Endothelial cell of umbilical vein (primary cell): ENCODE results near the gene SLC66A2. TPM values are rescaled to one million over a fixed set of nuclear protein-coding genes. Genes with fewer than 3 reads are reported as not detected.

Source experiments
- BruUV-seq: library from RNA; stranded (reverse); fragments of 400-500 nt; replicated peaks from 2 replicates; lab custom pipeline; 2021; lab: Mats Ljungman, UMichigan
- CTCF ChIA-PET: fragments of 300-600, 350-600 bp; sonication (Branson Sonifier 250); formaldehyde crosslinking; loops from one replicate; lab custom pipeline; 2021; ENCODE audit warnings: antibody characterized with exemption, inconsistent platforms; lab: Charles Lee
- POLR2A ChIA-PET: fragments of 300-600, 350-600 bp; sonication (Branson Sonifier 250); formaldehyde crosslinking; loops from one replicate; lab custom pipeline; 2021; ENCODE audit warnings: antibody characterized with exemption, inconsistent platforms; lab: Charles Lee
- DNase-seq: peaks from one replicate; pipeline ENCODE4 v3.0.0-alpha.2; 2011; ENCODE audit warnings: low read depth, low spot score
- FAIRE-seq: peaks from 2 replicates; lab custom pipeline; 2011; peaks lifted over from hg19 to GRCh38; lab: Jason Lieb, UNC
- H2AFZ ChIP-seq: 2 replicates; pipeline ENCODE4 v1.6.0; 2012; ENCODE audit warnings: low read depth, low read length, control low read depth, inconsistent platforms
- H3K27ac ChIP-seq: 2 replicates; pipeline ENCODE4 v1.5.1; 2011; ENCODE audit warnings: low read depth, mild to moderate bottlenecking, control low read depth, low read length, moderate library complexity; ENCODE audit not compliant: insufficient read depth
- H3K27me3 ChIP-seq, 2 experiments: 2 replicates each; pipeline versions ENCODE4 v1.6.0 to v1.6.1; 2011; ENCODE audit warnings: low read length in 2 of 2, mixed read lengths in 1 of 2; ENCODE audit not compliant: control insufficient read depth in 2 of 2, insufficient read depth in 2 of 2
- H3K36me3 ChIP-seq, 2 experiments: 2 replicates in 1 of 2; 3 replicates in 1 of 2; pipeline ENCODE4 v1.5.1; 2011; ENCODE audit warnings: low read length in 2 of 2, mild to moderate bottlenecking in 1 of 2, moderate library complexity in 1 of 2; ENCODE audit not compliant: control insufficient read depth in 2 of 2, insufficient read depth in 2 of 2; ENCODE audit errors: extremely low read depth in 1 of 2
- H3K4me1 ChIP-seq: 3 replicates; pipeline ENCODE4 v1.5.1; 2011; ENCODE audit warnings: mild to moderate bottlenecking, low read length; ENCODE audit not compliant: control insufficient read depth, insufficient read depth; ENCODE audit errors: extremely low read depth
- H3K4me2 ChIP-seq: 2 replicates; pipeline ENCODE4 v1.6.1; 2011; ENCODE audit warnings: low read length, control low read depth, mixed read lengths; ENCODE audit not compliant: insufficient read depth
- H3K4me3 ChIP-seq, 3 experiments: fragments of 200-600 bp in 1 of 3; sonication (generic), shearing (Covaris generic) in 1 of 3; replicated peaks in 1 of 3; 2 replicates each; pipeline ENCODE4 v1.5.1; 2011 to 2016; ENCODE audit warnings: control low read depth in 3 of 3, low read length in 3 of 3, mild to moderate bottlenecking in 2 of 3, inconsistent platforms in 1 of 3, low read depth in 1 of 3, moderate library complexity in 1 of 3; ENCODE audit not compliant: insufficient read depth in 1 of 3
- H3K79me2 ChIP-seq: 2 replicates; pipeline ENCODE4 v1.6.0; 2012; ENCODE audit warnings: low read length, inconsistent platforms; ENCODE audit not compliant: control insufficient read depth, insufficient read depth
- H3K9ac ChIP-seq: replicated peaks from 2 replicates; pipeline ENCODE3; 2011; ENCODE audit warnings: low read length, control low read depth; ENCODE audit not compliant: insufficient read depth; ENCODE audit errors: extremely low read depth
- H3K9me1 ChIP-seq: replicated peaks from 3 replicates; pipeline ENCODE4 v1.6.0; 2011; ENCODE audit warnings: mild to moderate bottlenecking, low read length; ENCODE audit not compliant: control insufficient read depth, insufficient read depth; ENCODE audit errors: extremely low read depth
- H3K9me3 ChIP-seq: replicated peaks from 2 replicates; pipeline ENCODE4 v1.5.1; 2012; ENCODE audit warnings: low read length, inconsistent platforms; ENCODE audit not compliant: control insufficient read depth, insufficient read depth
- H4K20me1 ChIP-seq: replicated peaks from 2 replicates; pipeline ENCODE3; 2011; ENCODE audit warnings: mild to moderate bottlenecking, low read length; ENCODE audit not compliant: control insufficient read depth, insufficient read depth; ENCODE audit errors: extremely low read depth
- EZH2 ChIP-seq: IDR thresholded peaks from 2 replicates; pipeline ENCODE4 v1.6.1; 2012; ENCODE audit warnings: borderline replicate concordance, low read depth, mild to moderate bottlenecking, moderate library complexity, low read length, inconsistent platforms; ENCODE audit not compliant: severe bottlenecking
- JUN ChIP-seq: IDR thresholded peaks from 2 replicates; pipeline ENCODE4 v1.6.1; 2011; ENCODE audit warnings: borderline replicate concordance, low read depth; ENCODE audit not compliant: insufficient read length, insufficient read depth
- MYC ChIP-seq: IDR thresholded peaks from one replicate; pipeline ENCODE4 v1.6.1; 2011; ENCODE audit warnings: mild to moderate bottlenecking, low read depth, low read length
- POLR2A ChIP-seq: IDR thresholded peaks from 2 replicates; pipeline ENCODE4 v1.6.1; 2012; ENCODE audit warnings: low read depth, mild to moderate bottlenecking, control low read depth, low read length
- dilution Hi-C: fragments of 300-500 bp; cut with MboI; formaldehyde crosslinking; loops from one replicate; pipeline ENCODE4 v1.15.0; 2019; ENCODE audit warnings: low sequenced_read_pairs; ENCODE audit not compliant: extremely low pct_ligation_motif_present
- intact Hi-C: fragments of 100-400 bp; cut with micrococcal nuclease; formaldehyde crosslinking; loops from one replicate; pipeline ENCODE4 v1.10.0; 2022
- polyA plus RNA-seq, 4 experiments: library from polyadenylated mRNA; depleted of rRNA in 3 of 4; stranded (reverse) in 3 of 4; unstranded in 1 of 4; fragments of >200 nt; gene quantifications; 2 replicates each; pipeline versions ENCODE4 v1.2.1 to v1.2.3, GENCODE V29; 2011 to 2012; ENCODE audit warnings: missing spikeins in 1 of 4
- total RNA-seq: library from RNA; stranded (reverse); gene quantifications from 2 replicates; pipeline ENCODE4 v1.2.3, GENCODE V29; 2021

The SLC66A2 gene
- total and polyA plus RNA-seq, 2 donors (not counting 3 experiments of a cell fraction or from before 2014, with no cell fraction given): 32.5 to 37.1 TPM

GRCh38 chr18:79975043-79975442 lies 23.6 kb upstream of the SLC66A2 start:
- no peak overlapping the region for H2AFZ ChIP-seq
- H3K4me3 ChIP-seq: no peak overlapping the region
- H3K36me3 ChIP-seq: peaks cover 2 to 19% of the 10 kb centered on the region in 2 experiments
- intact Hi-C loops: no loop called here
- no peak overlapping the region for H3K27ac ChIP-seq
- H3K9ac ChIP-seq: no peak overlapping the region
- H3K9me1 ChIP-seq: no peaks in the 10 kb centered on the region
- FAIRE-seq: no peak
- no peak for DNase-seq
- TF ChIP-seq MYC (no peak), EZH2 (no peak), POLR2A (no peak), JUN (no peak)
- BruUV-seq: no TSS peak
- H3K79me2 ChIP-seq: peaks cover 66% of the 10 kb centered on the region
- H3K4me1 ChIP-seq: no peaks in the 10 kb centered on the region
- no peaks in the 10 kb centered on the region for H4K20me1 ChIP-seq
- H3K9me3 ChIP-seq: no peaks in the 10 kb centered on the region
- dilution Hi-C loops: no loop called here
- ChIA-PET POLR2A (no interaction called here), CTCF (no interaction called here)
- H3K4me2 ChIP-seq: no peak overlapping the region
- H3K27me3 ChIP-seq: no peaks in the 10 kb centered on the region

GRCh38 chr18:79974025-79974654 lies 22.7 kb upstream of the SLC66A2 start:
- intact Hi-C loops: no loop called here
- H3K4me3 ChIP-seq: no peak overlapping the region
- dilution Hi-C loops: no loop called here
- H3K27me3 ChIP-seq: no peaks in the 10 kb centered on the region
- H3K9me1 ChIP-seq: no peaks in the 10 kb centered on the region
- no peaks in the 10 kb centered on the region for H3K4me1 ChIP-seq
- peaks cover 1 to 17% of the 10 kb centered on the region in 2 experiments for H3K36me3 ChIP-seq
- BruUV-seq: no TSS peak
- POLR2A ChIA-PET: no interaction called here
- DNase-seq: no peak
- peaks cover 57% of the 10 kb centered on the region for H3K79me2 ChIP-seq
- CTCF ChIA-PET: no interaction called here
- no peak overlapping the region for H3K27ac ChIP-seq
- H2AFZ ChIP-seq: no peak overlapping the region
- no peak for TF ChIP-seq JUN
- H3K9ac ChIP-seq: no peak overlapping the region
- H3K9me3 ChIP-seq: no peaks in the 10 kb centered on the region
- no peak for FAIRE-seq
- no peaks in the 10 kb centered on the region for H4K20me1 ChIP-seq
- H3K4me2 ChIP-seq: no peak overlapping the region
